GM12878 (cell line): Measurements from ENCODE around the gene LHFPL2. TPM values are rescaled to one million over a fixed set of nuclear protein-coding genes. Genes with fewer than 3 reads are reported as not detected.

ENCODE experiments used
- EED ChIP-seq: sonication (generic); IDR thresholded peaks from 2 replicates; pipeline ENCODE4 v1.6.1; 2016; ENCODE audit warnings: antibody characterized with exemption, low read depth
- IKZF1 ChIP-seq: fragments of 450-650 bp; conservative IDR thresholded peaks from 2 replicates; pipeline ENCODE4 v1.6.1; 2017; ENCODE audit warnings: antibody characterized with exemption, mild to moderate bottlenecking
- KDM1A ChIP-seq: fragments of 200-600 bp; sonication (generic); IDR thresholded peaks from 2 replicates; pipeline ENCODE4 v1.6.1; 2016; ENCODE audit warnings: borderline replicate concordance
- MEF2B ChIP-seq: fragments of 450-650 bp; IDR thresholded peaks from 2 replicates; pipeline ENCODE4 v1.6.1; 2018; ENCODE audit warnings: mild to moderate bottlenecking, moderate library complexity; ENCODE audit not compliant: partially characterized antibody, poor library complexity, severe bottlenecking
- POU2F2 ChIP-seq: IDR thresholded peaks from 3 replicates; pipeline ENCODE4 v1.6.1; 2011; ENCODE audit warnings: low read depth, mild to moderate bottlenecking, low read length, borderline replicate concordance
- RAD21 ChIP-seq: IDR thresholded peaks from 2 replicates; pipeline ENCODE4 v1.6.1; 2011; ENCODE audit warnings: mild to moderate bottlenecking, low read depth, low read length, moderate library complexity; ENCODE audit not compliant: insufficient read depth
- RBBP5 ChIP-seq: fragments of 200-600 bp; sonication (generic); conservative IDR thresholded peaks from 2 replicates; pipeline ENCODE4 v1.6.1; 2016
- polyA plus RNA-seq, 11 experiments: library from polyadenylated mRNA; depleted of rRNA in 4 of 11; unstranded in 6 of 11; stranded (reverse) in 5 of 11; fragments of >200 nt; fragmentation: Nextera tagmentation in 4 of 11; fragmentation: Illumina TruSeq in 1 of 11; extraction: Ambion mirVana in 4 of 11; extraction: Trizol in 1 of 11; gene quantifications; 1 replicate in 1 of 11; 2 replicates in 10 of 11; pipeline versions ENCODE4 v1.2.1 to v1.2.3, GENCODE V29; 2011 to 2016; ENCODE audit warnings: inconsistent platforms in 2 of 11, missing spikeins in 2 of 11, low read depth in 1 of 11
- total RNA-seq, 4 experiments: library from RNA; depleted of rRNA in 3 of 4; stranded (reverse); fragments of >200 nt in 3 of 4; fragmentation: Illumina TruSeq in 1 of 4; extraction: Trizol in 1 of 4; gene quantifications; 2 replicates each; pipeline versions ENCODE4 v1.2.1 to v1.2.3, GENCODE V29; 2013 to 2021
- TF ChIP-seq, protein P1 (sequence below): fragments of 450-650 bp; IDR thresholded peaks from 2 replicates; pipeline ENCODE4 v1.6.1; 2017; ENCODE audit warnings: mild to moderate bottlenecking, moderate library complexity
- TF ChIP-seq, protein P2 (sequence below): fragments of 450-650 bp; IDR thresholded peaks from 2 replicates; pipeline ENCODE4 v1.6.1; 2017; ENCODE audit warnings: borderline replicate concordance
- TF ChIP-seq, protein P3 (sequence below): fragments of 450-650 bp; IDR thresholded peaks from 2 replicates; pipeline ENCODE4 v1.6.1; 2018; ENCODE audit warnings: borderline replicate concordance, mild to moderate bottlenecking; ENCODE audit not compliant: partially characterized antibody
- TF ChIP-seq, protein P4 (sequence below): fragments of 450-650 bp; IDR thresholded peaks from 2 replicates; pipeline ENCODE4 v1.6.1; 2018; ENCODE audit warnings: mild to moderate bottlenecking, low read depth, moderate library complexity; ENCODE audit not compliant: partially characterized antibody
- TF ChIP-seq, protein P5 (sequence below): fragments of 450-650 bp; IDR thresholded peaks from 2 replicates; pipeline ENCODE4 v1.6.1; 2017; ENCODE audit warnings: mild to moderate bottlenecking, low read depth, inconsistent platforms; ENCODE audit not compliant: poor library complexity, severe bottlenecking
- TF ChIP-seq, protein P6 (sequence below): IDR thresholded peaks from 2 replicates; pipeline ENCODE4 v1.6.1; 2011; ENCODE audit warnings: low read depth, mild to moderate bottlenecking, low read length, moderate library complexity, borderline replicate concordance; ENCODE audit errors: extremely low read depth

LHFPL2 gene
- total and polyA plus RNA-seq, 10 of the 15 experiments (the other 5 are each of a cell fraction or from before 2014, with no cell fraction given): 4.1 to 21.8 (median 12.5) TPM

DNA sequence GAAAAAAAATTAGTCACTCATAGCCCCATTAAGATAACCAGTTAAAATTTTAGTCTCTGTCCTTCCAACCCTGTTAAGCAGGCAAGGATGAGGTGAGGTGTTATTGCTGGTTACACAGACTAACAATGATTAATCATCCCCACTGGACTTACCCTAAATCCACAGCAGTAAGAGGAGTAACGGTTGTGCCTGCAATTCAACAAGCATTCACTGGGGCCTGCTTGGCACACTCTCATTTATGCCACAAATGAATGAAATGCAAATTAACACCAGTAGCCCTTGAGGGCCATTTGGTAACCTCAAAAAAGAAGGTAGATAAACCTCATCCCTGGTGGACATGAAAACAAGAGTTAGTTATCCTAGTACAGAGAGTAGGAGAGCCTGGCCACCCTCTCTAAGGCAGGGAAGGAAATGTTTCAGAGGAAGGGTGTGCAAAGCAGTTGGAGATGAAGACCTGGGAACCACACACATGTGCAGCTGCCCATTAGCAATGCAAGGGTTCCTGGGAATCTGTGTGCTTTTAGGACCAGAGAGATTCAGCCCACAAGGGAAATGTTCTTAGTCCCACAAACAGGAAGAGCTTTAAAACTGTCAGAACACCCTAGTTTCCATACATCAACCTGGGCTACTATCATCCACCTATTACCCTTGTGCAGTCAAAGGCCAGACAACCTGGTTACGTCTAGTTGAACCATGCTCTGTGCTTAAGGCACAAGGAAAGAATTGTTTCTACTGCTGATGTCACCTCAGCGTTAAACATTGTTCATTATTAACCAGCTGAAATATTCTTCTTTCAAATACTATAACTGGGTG is 7.7 kb downstream of the LHFPL2 start (continued):
- TF ChIP-seq EED (no peak), KDM1A (no peak), RBBP5 (no peak), MEF2B (no peak), POU2F2 (peak; percentile 44; the same call in 1 of the 3 replicates), IKZF1 (peak; percentile 63), RAD21 (no peak)
- TF ChIP-seq, protein P1, sequence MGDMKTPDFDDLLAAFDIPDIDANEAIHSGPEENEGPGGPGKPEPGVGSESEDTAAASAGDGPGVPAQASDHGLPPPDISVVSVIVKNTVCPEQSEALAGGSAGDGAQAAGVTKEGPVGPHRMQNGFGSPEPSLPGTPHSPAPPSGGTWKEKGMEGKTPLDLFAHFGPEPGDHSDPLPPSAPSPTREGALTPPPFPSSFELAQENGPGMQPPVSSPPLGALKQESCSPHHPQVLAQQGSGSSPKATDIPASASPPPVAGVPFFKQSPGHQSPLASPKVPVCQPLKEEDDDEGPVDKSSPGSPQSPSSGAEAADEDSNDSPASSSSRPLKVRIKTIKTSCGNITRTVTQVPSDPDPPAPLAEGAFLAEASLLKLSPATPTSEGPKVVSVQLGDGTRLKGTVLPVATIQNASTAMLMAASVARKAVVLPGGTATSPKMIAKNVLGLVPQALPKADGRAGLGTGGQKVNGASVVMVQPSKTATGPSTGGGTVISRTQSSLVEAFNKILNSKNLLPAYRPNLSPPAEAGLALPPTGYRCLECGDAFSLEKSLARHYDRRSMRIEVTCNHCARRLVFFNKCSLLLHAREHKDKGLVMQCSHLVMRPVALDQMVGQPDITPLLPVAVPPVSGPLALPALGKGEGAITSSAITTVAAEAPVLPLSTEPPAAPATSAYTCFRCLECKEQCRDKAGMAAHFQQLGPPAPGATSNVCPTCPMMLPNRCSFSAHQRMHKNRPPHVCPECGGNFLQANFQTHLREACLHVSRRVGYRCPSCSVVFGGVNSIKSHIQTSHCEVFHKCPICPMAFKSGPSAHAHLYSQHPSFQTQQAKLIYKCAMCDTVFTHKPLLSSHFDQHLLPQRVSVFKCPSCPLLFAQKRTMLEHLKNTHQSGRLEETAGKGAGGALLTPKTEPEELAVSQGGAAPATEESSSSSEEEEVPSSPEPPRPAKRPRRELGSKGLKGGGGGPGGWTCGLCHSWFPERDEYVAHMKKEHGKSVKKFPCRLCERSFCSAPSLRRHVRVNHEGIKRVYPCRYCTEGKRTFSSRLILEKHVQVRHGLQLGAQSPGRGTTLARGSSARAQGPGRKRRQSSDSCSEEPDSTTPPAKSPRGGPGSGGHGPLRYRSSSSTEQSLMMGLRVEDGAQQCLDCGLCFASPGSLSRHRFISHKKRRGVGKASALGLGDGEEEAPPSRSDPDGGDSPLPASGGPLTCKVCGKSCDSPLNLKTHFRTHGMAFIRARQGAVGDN: 0 out of 2 replicates have a peak, but pooled peaks have one; percentile 20
- TF ChIP-seq, protein P2, sequence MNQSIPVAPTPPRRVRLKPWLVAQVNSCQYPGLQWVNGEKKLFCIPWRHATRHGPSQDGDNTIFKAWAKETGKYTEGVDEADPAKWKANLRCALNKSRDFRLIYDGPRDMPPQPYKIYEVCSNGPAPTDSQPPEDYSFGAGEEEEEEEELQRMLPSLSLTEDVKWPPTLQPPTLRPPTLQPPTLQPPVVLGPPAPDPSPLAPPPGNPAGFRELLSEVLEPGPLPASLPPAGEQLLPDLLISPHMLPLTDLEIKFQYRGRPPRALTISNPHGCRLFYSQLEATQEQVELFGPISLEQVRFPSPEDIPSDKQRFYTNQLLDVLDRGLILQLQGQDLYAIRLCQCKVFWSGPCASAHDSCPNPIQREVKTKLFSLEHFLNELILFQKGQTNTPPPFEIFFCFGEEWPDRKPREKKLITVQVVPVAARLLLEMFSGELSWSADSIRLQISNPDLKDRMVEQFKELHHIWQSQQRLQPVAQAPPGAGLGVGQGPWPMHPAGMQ: no peak
- TF ChIP-seq, protein P3, sequence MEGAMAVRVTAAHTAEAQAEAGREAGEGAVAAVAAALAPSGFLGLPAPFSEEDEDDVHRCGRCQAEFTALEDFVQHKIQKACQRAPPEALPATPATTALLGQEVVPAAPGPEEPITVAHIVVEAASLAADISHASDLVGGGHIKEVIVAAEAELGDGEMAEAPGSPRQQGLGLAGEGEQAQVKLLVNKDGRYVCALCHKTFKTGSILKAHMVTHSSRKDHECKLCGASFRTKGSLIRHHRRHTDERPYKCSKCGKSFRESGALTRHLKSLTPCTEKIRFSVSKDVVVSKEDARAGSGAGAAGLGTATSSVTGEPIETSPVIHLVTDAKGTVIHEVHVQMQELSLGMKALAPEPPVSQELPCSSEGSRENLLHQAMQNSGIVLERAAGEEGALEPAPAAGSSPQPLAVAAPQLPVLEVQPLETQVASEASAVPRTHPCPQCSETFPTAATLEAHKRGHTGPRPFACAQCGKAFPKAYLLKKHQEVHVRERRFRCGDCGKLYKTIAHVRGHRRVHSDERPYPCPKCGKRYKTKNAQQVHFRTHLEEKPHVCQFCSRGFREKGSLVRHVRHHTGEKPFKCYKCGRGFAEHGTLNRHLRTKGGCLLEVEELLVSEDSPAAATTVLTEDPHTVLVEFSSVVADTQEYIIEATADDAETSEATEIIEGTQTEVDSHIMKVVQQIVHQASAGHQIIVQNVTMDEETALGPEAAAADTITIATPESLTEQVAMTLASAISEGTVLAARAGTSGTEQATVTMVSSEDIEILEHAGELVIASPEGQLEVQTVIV: no peak
- TF ChIP-seq, protein P4, sequence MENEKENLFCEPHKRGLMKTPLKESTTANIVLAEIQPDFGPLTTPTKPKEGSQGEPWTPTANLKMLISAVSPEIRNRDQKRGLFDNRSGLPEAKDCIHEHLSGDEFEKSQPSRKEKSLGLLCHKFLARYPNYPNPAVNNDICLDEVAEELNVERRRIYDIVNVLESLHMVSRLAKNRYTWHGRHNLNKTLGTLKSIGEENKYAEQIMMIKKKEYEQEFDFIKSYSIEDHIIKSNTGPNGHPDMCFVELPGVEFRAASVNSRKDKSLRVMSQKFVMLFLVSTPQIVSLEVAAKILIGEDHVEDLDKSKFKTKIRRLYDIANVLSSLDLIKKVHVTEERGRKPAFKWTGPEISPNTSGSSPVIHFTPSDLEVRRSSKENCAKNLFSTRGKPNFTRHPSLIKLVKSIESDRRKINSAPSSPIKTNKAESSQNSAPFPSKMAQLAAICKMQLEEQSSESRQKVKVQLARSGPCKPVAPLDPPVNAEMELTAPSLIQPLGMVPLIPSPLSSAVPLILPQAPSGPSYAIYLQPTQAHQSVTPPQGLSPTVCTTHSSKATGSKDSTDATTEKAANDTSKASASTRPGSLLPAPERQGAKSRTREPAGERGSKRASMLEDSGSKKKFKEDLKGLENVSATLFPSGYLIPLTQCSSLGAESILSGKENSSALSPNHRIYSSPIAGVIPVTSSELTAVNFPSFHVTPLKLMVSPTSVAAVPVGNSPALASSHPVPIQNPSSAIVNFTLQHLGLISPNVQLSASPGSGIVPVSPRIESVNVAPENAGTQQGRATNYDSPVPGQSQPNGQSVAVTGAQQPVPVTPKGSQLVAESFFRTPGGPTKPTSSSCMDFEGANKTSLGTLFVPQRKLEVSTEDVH: no peak
- TF ChIP-seq, protein P5, sequence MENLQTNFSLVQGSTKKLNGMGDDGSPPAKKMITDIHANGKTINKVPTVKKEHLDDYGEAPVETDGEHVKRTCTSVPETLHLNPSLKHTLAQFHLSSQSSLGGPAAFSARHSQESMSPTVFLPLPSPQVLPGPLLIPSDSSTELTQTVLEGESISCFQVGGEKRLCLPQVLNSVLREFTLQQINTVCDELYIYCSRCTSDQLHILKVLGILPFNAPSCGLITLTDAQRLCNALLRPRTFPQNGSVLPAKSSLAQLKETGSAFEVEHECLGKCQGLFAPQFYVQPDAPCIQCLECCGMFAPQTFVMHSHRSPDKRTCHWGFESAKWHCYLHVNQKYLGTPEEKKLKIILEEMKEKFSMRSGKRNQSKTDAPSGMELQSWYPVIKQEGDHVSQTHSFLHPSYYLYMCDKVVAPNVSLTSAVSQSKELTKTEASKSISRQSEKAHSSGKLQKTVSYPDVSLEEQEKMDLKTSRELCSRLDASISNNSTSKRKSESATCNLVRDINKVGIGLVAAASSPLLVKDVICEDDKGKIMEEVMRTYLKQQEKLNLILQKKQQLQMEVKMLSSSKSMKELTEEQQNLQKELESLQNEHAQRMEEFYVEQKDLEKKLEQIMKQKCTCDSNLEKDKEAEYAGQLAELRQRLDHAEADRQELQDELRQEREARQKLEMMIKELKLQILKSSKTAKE: no peak
- TF ChIP-seq, protein P6, sequence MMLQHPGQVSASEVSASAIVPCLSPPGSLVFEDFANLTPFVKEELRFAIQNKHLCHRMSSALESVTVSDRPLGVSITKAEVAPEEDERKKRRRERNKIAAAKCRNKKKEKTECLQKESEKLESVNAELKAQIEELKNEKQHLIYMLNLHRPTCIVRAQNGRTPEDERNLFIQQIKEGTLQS: no peak
